SK-N-SH (cell line): Measurements from ENCODE around the gene KRTAP1-3. TPM values are rescaled to one million over a fixed set of nuclear protein-coding genes. Genes with fewer than 3 reads are reported as not detected.
A peak's percentile ranks its signal among the peaks of the same experiment; 100 is the strongest.

Experiments
- CTCF ChIA-PET: fragments of 300-600, 350-600 bp; formaldehyde crosslinking; extraction: SDS; loops from one replicate; lab custom pipeline; 2021; lab: Yijun Ruan, JAX
- POLR2A ChIA-PET: fragments of 350-600 bp; sonication (Branson Sonifier 250); formaldehyde crosslinking; extraction: SDS; loops from one replicate; lab custom pipeline; 2020; ENCODE audit warnings: antibody characterized with exemption, inconsistent platforms; lab: Yijun Ruan, JAX
- DNase-seq: peaks from one replicate; pipeline ENCODE4 v3.0.0; 2012
- H2AFZ ChIP-seq: fragments of 200-600 bp; sonication (generic); 2 replicates; pipeline ENCODE4 v1.8.1; 2016; ENCODE audit warnings: antibody characterized with exemption, mild to moderate bottlenecking, low read depth
- H3F3A ChIP-seq: fragments of 200-600 bp; sonication (generic); replicated peaks from 2 replicates; pipeline ENCODE3; 2016; ENCODE audit warnings: antibody characterized with exemption, mild to moderate bottlenecking; ENCODE audit not compliant: insufficient read depth
- H3K27ac ChIP-seq, 2 experiments: fragments of 200-500 bp in 1 of 2; fragments of 200-600 bp in 1 of 2; sonication (Bioruptor generic) in 1 of 2; sonication (generic), shearing (Covaris generic) in 1 of 2; 2 replicates each; pipeline versions ENCODE4 v1.5.1 to v1.6.1; 2014 to 2016; ENCODE audit warnings: low read depth in 2 of 2, inconsistent platforms in 1 of 2, low read length in 1 of 2, mild to moderate bottlenecking in 1 of 2, mixed read lengths in 1 of 2
- H3K27me3 ChIP-seq: fragments of 200-600 bp; sonication (generic), shearing (Covaris generic); 2 replicates; pipeline ENCODE4 v1.6.1; 2016; ENCODE audit warnings: mixed run types; ENCODE audit not compliant: insufficient read depth
- H3K36me3 ChIP-seq, 2 experiments: fragments of 200-500 bp in 1 of 2; fragments of 200-600 bp in 1 of 2; sonication (Bioruptor generic) in 1 of 2; sonication (generic) in 1 of 2; replicated peaks in 1 of 2; 2 replicates each; pipeline versions ENCODE3 to v1.5.1; 2014 to 2016; ENCODE audit warnings: low read length in 1 of 2, mild to moderate bottlenecking in 1 of 2; ENCODE audit not compliant: insufficient read depth in 2 of 2, control insufficient read depth in 1 of 2
- H3K4me1 ChIP-seq, 2 experiments: fragments of 200-500 bp in 1 of 2; fragments of 200-600 bp in 1 of 2; sonication (Bioruptor generic) in 1 of 2; sonication (generic), shearing (Covaris generic) in 1 of 2; 2 replicates each; pipeline versions ENCODE4 v1.5.1 to v1.6.1; 2014 to 2016; ENCODE audit warnings: low read depth in 1 of 2, low read length in 1 of 2, mixed run types in 1 of 2; ENCODE audit not compliant: insufficient read depth in 2 of 2, control insufficient read depth in 1 of 2
- H3K4me2 ChIP-seq: fragments of 200-600 bp; sonication (generic), shearing (Covaris generic); 2 replicates; pipeline ENCODE4 v1.6.1; 2017; ENCODE audit warnings: mixed run types
- H3K4me3 ChIP-seq, 2 experiments: fragments of 200-500 bp in 1 of 2; fragments of 200-600 bp in 1 of 2; sonication (Bioruptor generic) in 1 of 2; sonication (generic), shearing (Covaris generic) in 1 of 2; 2 replicates each; pipeline versions ENCODE4 v1.5.1 to v1.8.1; 2014 to 2016; ENCODE audit warnings: low read depth in 2 of 2, inconsistent platforms in 1 of 2, low read length in 1 of 2, mild to moderate bottlenecking in 1 of 2, mixed read lengths in 1 of 2, moderate library complexity in 1 of 2
- H3K79me2 ChIP-seq: fragments of 200-600 bp; sonication (generic); 2 replicates; pipeline ENCODE4 v1.8.1; 2017; ENCODE audit warnings: mild to moderate bottlenecking; ENCODE audit not compliant: insufficient read depth
- H3K9ac ChIP-seq: fragments of 200-600 bp; sonication (generic); 2 replicates; pipeline ENCODE4 v1.6.1; 2017; ENCODE audit warnings: mixed run types
- H3K9me2 ChIP-seq: fragments of 200-600 bp; sonication (generic); 2 replicates; pipeline ENCODE4 v1.6.1; 2017; ENCODE audit warnings: mixed run types
- H3K9me3 ChIP-seq: fragments of 200-600 bp; sonication (generic); 2 replicates; pipeline ENCODE4 v1.6.1; 2017; ENCODE audit warnings: mixed run types, mild to moderate bottlenecking, moderate library complexity
- H4K20me1 ChIP-seq: fragments of 200-600 bp; sonication (generic); 2 replicates; pipeline ENCODE4 v1.6.1; 2017; ENCODE audit warnings: mild to moderate bottlenecking, mixed run types; ENCODE audit not compliant: insufficient read depth
- CHD2 ChIP-seq: fragments of 150-350 bp; IDR thresholded peaks from 2 replicates; pipeline ENCODE4 v1.6.1; 2018; ENCODE audit warnings: low read length; ENCODE audit not compliant: partially characterized antibody
- ELF1 ChIP-seq: IDR thresholded peaks from 2 replicates; pipeline ENCODE4 v1.4.0; 2012
- EP300 ChIP-seq, 2 experiments: IDR thresholded peaks; 2 replicates each; pipeline versions ENCODE4 v1.4.0 to v1.6.1; 2012; ENCODE audit warnings: borderline replicate concordance in 1 of 2, low read depth in 1 of 2, low read length in 1 of 2
- EZH2phosphoT487 ChIP-seq: fragments of 200-600 bp; sonication (generic); IDR thresholded peaks from 2 replicates; pipeline ENCODE4 v1.6.1; 2017; ENCODE audit warnings: low read depth, mixed run types, mild to moderate bottlenecking, antibody characterized with exemption, moderate library complexity, borderline replicate concordance
- FOXJ3 ChIP-seq: sonication (generic); formaldehyde crosslinking; IDR thresholded peaks from 2 replicates; pipeline ENCODE4 v1.5.1; 2020; ENCODE audit warnings: mild to moderate bottlenecking, missing genetic modification reagents
- FOXM1 ChIP-seq: IDR thresholded peaks from 2 replicates; pipeline ENCODE4 v1.4.0; 2012; ENCODE audit warnings: low read depth, mild to moderate bottlenecking
- GABPA ChIP-seq: IDR thresholded peaks from 2 replicates; pipeline ENCODE4 v1.4.0; 2012; ENCODE audit warnings: low read depth, mild to moderate bottlenecking
- GATA2 ChIP-seq: sonication (generic); formaldehyde crosslinking; IDR thresholded peaks from 2 replicates; pipeline ENCODE4 v1.5.0; 2020; ENCODE audit warnings: mild to moderate bottlenecking, missing genetic modification reagents
- JUND ChIP-seq: IDR thresholded peaks from 2 replicates; pipeline ENCODE4 v1.4.0; 2012
- MEF2A ChIP-seq: IDR thresholded peaks from 2 replicates; pipeline ENCODE4 v1.4.0; 2012; ENCODE audit warnings: low read depth, borderline replicate concordance
- MXI1 ChIP-seq: IDR thresholded peaks from 2 replicates; pipeline ENCODE4 v1.6.1; 2012; ENCODE audit warnings: mild to moderate bottlenecking, low read depth, low read length, improper control_type of control experiment
- NFIC ChIP-seq: IDR thresholded peaks from 2 replicates; pipeline ENCODE4 v1.4.0; 2012; ENCODE audit warnings: borderline replicate concordance
- POLR2AphosphoS5 ChIP-seq: IDR thresholded peaks from 2 replicates; pipeline ENCODE4 v1.6.1; 2012; ENCODE audit warnings: low read depth, low read length
- RAD21 ChIP-seq: IDR thresholded peaks from 2 replicates; pipeline ENCODE4 v1.6.1; 2012; ENCODE audit warnings: mild to moderate bottlenecking, low read length
- RCOR1 ChIP-seq: fragments of 150-350 bp; IDR thresholded peaks from 2 replicates; pipeline ENCODE4 v1.6.1; 2017; ENCODE audit warnings: antibody characterized with exemption, low read length
- REST ChIP-seq: IDR thresholded peaks from 2 replicates; pipeline ENCODE4 v1.6.1; 2012; ENCODE audit warnings: mild to moderate bottlenecking, low read depth, low read length, moderate library complexity
- RFX5 ChIP-seq: IDR thresholded peaks from 2 replicates; pipeline ENCODE4 v1.6.1; 2012; ENCODE audit warnings: mild to moderate bottlenecking, improper control_type of control experiment, low read length
- SIN3A ChIP-seq: IDR thresholded peaks from 2 replicates; pipeline ENCODE4 v1.6.1; 2012; ENCODE audit warnings: low read depth, mild to moderate bottlenecking, low read length, moderate library complexity, borderline replicate concordance
- SMC3 ChIP-seq: IDR thresholded peaks from 2 replicates; pipeline ENCODE4 v1.6.1; 2012; ENCODE audit warnings: low read depth, low read length, improper control_type of control experiment
- TAF1 ChIP-seq: IDR thresholded peaks from 2 replicates; pipeline ENCODE4 v1.6.1; 2012; ENCODE audit warnings: low read depth, mild to moderate bottlenecking, low read length, moderate library complexity, borderline replicate concordance
- TCF12 ChIP-seq: IDR thresholded peaks from 2 replicates; pipeline ENCODE4 v1.4.0; 2012
- TEAD4 ChIP-seq: IDR thresholded peaks from 2 replicates; pipeline ENCODE4 v1.4.0; 2012; ENCODE audit warnings: mild to moderate bottlenecking, borderline replicate concordance; ENCODE audit not compliant: insufficient read depth
- USF1 ChIP-seq: IDR thresholded peaks from 2 replicates; pipeline ENCODE4 v1.4.0; 2012; ENCODE audit warnings: low read depth, borderline replicate concordance
- USF2 ChIP-seq: fragments of 150-350 bp; IDR thresholded peaks from 2 replicates; pipeline ENCODE4 v1.6.1; 2017; ENCODE audit warnings: antibody characterized with exemption, low read length, low read depth, borderline replicate concordance
- ZBTB33 ChIP-seq: IDR thresholded peaks from 2 replicates; pipeline ENCODE4 v1.4.0; 2012; ENCODE audit warnings: low read depth, borderline replicate concordance
- WGBS: methylation state at CpG from one replicate; pipeline ENCODE4 v1.1.6; 2017; ENCODE audit warnings: low lambda C conversion rate; 5-methylcytosine and 5-hydroxymethylcytosine counted together
- polyA plus RNA-seq, 3 experiments: library from polyadenylated mRNA; depleted of rRNA; stranded (reverse); fragments of >200 nt; gene quantifications; 2 replicates each; pipeline ENCODE4 v1.2.3, GENCODE V29; 2012
- TF ChIP-seq, protein P1 (sequence below): fragments of 150-350 bp; IDR thresholded peaks from 2 replicates; pipeline ENCODE4 v1.6.1; 2016; ENCODE audit warnings: mild to moderate bottlenecking, low read depth, low read length

KRTAP1-3 gene
- polyA plus RNA-seq, 1 of the 3 experiments (the other 2 are of a cell fraction): not detected

GRCh38 chr17:41065829-41066624 is 31.4 kb upstream of the KRTAP1-3 start, which contains the start of gene KRTAP2-4:
Gene KRTAP2-4 (minus strand): TSS chr17:41065879. CDS start chr17:41065845, 34 bp downstream.
- DNase-seq: no peak
- Histone ChIP-seq H3K27me3 (no peaks in the 10 kb centered on the region), H3K36me3 (no peaks in the 10 kb centered on the region), H3K79me2 (no peaks in the 10 kb centered on the region), H3K4me1 (peaks cover 0 to 16% of the 10 kb centered on the region in 2 experiments; a peak in 2 of 4 replicates), H2AFZ (no peak within 1 kb of the TSS), H3K4me3 (no peak within 1 kb of the TSS), H4K20me1 (no peaks in the 10 kb centered on the region), H3K9me2 (no peaks in the 10 kb centered on the region), H3K4me2 (no peak within 1 kb of the TSS), H3K9ac (no peak within 1 kb of the TSS), H3K9me3 (no peaks in the 10 kb centered on the region), H3F3A (peaks cover 6% of the 10 kb centered on the region), H3K27ac (no peak within 1 kb of the TSS; a peak in 1 of 4 replicates)
- ChIA-PET CTCF (no interaction called here), POLR2A (no interaction called here)
- WGBS: 43% methylated on average over 5 of the region's 6 CpGs
- TF ChIP-seq, protein P1, sequence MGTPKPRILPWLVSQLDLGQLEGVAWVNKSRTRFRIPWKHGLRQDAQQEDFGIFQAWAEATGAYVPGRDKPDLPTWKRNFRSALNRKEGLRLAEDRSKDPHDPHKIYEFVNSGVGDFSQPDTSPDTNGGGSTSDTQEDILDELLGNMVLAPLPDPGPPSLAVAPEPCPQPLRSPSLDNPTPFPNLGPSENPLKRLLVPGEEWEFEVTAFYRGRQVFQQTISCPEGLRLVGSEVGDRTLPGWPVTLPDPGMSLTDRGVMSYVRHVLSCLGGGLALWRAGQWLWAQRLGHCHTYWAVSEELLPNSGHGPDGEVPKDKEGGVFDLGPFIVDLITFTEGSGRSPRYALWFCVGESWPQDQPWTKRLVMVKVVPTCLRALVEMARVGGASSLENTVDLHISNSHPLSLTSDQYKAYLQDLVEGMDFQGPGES: no peak
- TF ChIP-seq ELF1: no peak
- TF ChIP-seq MEF2A: no peak
- TF ChIP-seq ZBTB33: 0 out of 2 replicates have a peak, but pooled peaks have one; percentile 27
- no peak for TF ChIP-seq CHD2
- TF ChIP-seq TCF12: peak; percentile 77
- TF ChIP-seq POLR2AphosphoS5: no peak
- no peak for TF ChIP-seq FOXJ3
- TF ChIP-seq USF2: no peak
- TF ChIP-seq EP300 (IDR thresholded peaks at IDR 0.05; ENCODE audit: borderline replicate concordance in 1 of 2, low read depth in 1 of 2, low read length in 1 of 2): 0 out of 4 replicates have a peak, but pooled peaks of 1 of the 2 experiments have one; percentile 16
- TF ChIP-seq NFIC: no peak
- TF ChIP-seq RAD21: no peak
- TF ChIP-seq EZH2phosphoT487: no peak
- TF ChIP-seq RCOR1: no peak
- TF ChIP-seq JUND: peak; percentile 43; the same call in 1 of the 2 replicates
- no peak for TF ChIP-seq TEAD4
- no peak for TF ChIP-seq USF1
- no peak for TF ChIP-seq FOXM1
- TF ChIP-seq SMC3: no peak
- TF ChIP-seq RFX5: no peak
- TF ChIP-seq SIN3A: no peak
- TF ChIP-seq MXI1: no peak
- no peak for TF ChIP-seq REST
- no peak for TF ChIP-seq GATA2
- TF ChIP-seq GABPA: no peak
- TF ChIP-seq TAF1: no peak
